SK-N-MC (cell line): ENCODE data around the gene ACTMAP.
A peak's percentile ranks its signal among the peaks of the same experiment; 100 is the strongest.
"Not testable (repeated sequence)": the region's sequence is repeated elsewhere in the genome, so short reads cannot be mapped to it uniquely, and the experiment has no call there.

Source experiments
- DNase-seq: peaks from one replicate; pipeline ENCODE4 v3.0.0-alpha.2; 2011; ENCODE audit warnings: low read depth, low spot score
- H3K27ac ChIP-seq: fragments of 200-600 bp; sonication (generic); 2 replicates; pipeline ENCODE4 v1.5.1; 2016; ENCODE audit warnings: mixed run types
- H3K36me3 ChIP-seq: fragments of 200-600 bp; sonication (generic); 2 replicates; pipeline ENCODE4 v1.6.1; 2017; ENCODE audit warnings: antibody characterized with exemption, low read length, mixed read lengths; ENCODE audit not compliant: insufficient read depth
- H3K4me3 ChIP-seq: fragments of 200-600 bp; sonication (generic); 2 replicates; pipeline ENCODE4 v1.5.1; 2016
- H3K9ac ChIP-seq: fragments of 200-600 bp; sonication (generic); 2 replicates; pipeline ENCODE4 v1.8.0; 2017; ENCODE audit warnings: mixed run types, mixed read lengths; ENCODE audit not compliant: insufficient read length
- H3K9me3 ChIP-seq: fragments of 200-600 bp; sonication (generic); 2 replicates; pipeline ENCODE4 v1.6.1; 2017; ENCODE audit warnings: low read depth, mild to moderate bottlenecking, antibody characterized with exemption, low read length, moderate library complexity, mixed read lengths
- EZH2 ChIP-seq: fragments of 200-600 bp; sonication (generic); IDR thresholded peaks from one replicate; pipeline ENCODE4 v1.6.1; 2017; ENCODE audit warnings: antibody characterized with exemption
- FOXP2 ChIP-seq: optimal IDR thresholded peaks from 2 replicates; pipeline ENCODE3; 2011; ENCODE audit warnings: mild to moderate bottlenecking, moderate library complexity; ENCODE audit not compliant: insufficient read depth; ENCODE audit errors: extremely low read length, control extremely low read depth
- POLR2AphosphoS5 ChIP-seq: IDR thresholded peaks from 2 replicates; pipeline ENCODE4 v1.6.1; 2012; ENCODE audit warnings: mild to moderate bottlenecking, low read depth, low read length, borderline replicate concordance

ACTMAP gene

DNA sequence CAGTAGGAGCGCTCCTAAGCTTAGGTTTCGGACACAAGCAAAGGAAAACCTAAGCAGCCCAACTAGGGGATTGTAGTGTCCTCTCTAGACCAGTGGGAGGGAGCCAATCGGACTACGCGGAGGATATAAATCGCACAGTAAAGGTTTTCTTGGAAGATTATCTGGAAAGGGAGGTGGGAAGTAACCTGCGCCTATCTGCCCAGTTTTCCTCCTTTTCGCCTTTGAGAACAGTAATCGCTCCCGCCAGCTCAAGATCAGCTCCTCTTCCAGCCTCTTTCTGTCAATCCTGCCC lies 27.3 kb upstream of the ACTMAP start:
- no peak for DNase-seq
- TF ChIP-seq POLR2AphosphoS5 (peak; percentile 16; the same call in 1 of the 2 replicates), EZH2 (no peak)
- Histone ChIP-seq H3K27ac (peak overlapping the region; percentile 100), H3K36me3 (no peaks in the 10 kb centered on the region), H3K9ac (peak overlapping the region; percentile 89), H3K9me3 (no peaks in the 10 kb centered on the region), H3K4me3 (peak overlapping the region; percentile 91)

DNA sequence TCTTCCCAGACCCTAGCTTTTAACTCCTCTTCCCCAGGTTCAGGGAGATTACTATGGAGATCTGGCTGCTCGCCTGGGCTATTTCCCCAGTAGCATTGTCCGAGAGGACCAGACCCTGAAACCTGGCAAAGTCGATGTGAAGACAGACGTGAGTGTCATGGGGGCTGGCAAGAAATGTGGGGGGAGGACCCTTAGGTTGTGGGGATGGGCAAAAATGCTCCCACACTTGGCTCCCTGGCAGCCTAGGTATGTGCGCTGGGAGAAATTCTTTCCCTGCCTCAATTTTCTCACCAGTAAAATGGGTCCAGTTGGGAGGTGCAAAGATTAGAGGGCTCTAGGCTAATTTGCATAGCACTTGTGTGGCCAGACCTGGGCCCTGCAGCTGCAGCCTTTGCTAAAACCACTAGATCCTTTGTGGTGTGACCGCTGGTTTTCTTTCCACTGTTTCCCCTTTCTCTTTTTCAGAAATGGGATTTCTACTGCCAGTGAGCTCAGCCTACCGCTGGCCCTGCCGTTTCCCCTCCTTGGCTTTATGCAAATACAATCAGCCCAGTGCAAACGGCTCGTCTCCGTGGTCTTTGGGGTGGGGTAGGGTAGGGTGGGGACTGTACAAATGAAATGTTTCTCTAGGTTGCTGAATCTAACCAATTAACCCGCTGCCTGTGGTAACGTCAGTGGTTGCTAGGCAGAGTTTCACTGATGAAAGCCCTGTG lies 26.8 kb upstream of the ACTMAP start:
- H3K9me3 ChIP-seq = no peaks in the 10 kb centered on the region
- H3K9ac ChIP-seq = peak overlapping the region; percentile 89
- H3K36me3 ChIP-seq = no peaks in the 10 kb centered on the region
- TF ChIP-seq FOXP2 (no peak), POLR2AphosphoS5 (no peak), EZH2 (no peak)
- H3K27ac ChIP-seq = peak overlapping the region; percentile 100
- peak overlapping the region; percentile 91 for H3K4me3 ChIP-seq
- peak; percentile 87 for DNase-seq

DNA sequence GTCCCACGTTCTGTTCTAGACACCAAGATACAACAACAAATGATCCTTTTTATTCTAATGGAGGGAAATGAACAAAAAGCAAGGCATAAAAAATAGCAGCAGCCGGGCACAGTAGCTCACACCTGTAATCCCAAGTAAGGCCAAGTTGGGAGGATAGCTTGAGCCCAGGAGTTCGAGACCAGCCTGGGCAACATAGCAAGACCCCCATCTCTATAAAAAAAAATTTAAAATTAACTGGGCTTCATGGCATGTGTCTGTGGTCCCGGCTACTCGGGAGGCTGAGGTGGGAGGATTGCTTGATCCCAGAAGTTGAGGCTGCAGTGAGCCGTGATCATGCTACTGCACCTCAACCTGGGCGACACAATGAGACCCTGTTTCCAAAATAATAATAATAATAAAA lies 26.1 kb upstream of the ACTMAP start:
- no peak for DNase-seq
- H3K27ac ChIP-seq = peak overlapping the region; percentile 100; the same call in 1 of the 2 replicates
- H3K4me3 ChIP-seq = no peak overlapping the region
- H3K9me3 ChIP-seq = no peaks in the 10 kb centered on the region
- TF ChIP-seq EZH2 (no peak), POLR2AphosphoS5 (no peak)
- no peak overlapping the region for H3K9ac ChIP-seq
- H3K36me3 ChIP-seq = no peaks in the 10 kb centered on the region

DNA sequence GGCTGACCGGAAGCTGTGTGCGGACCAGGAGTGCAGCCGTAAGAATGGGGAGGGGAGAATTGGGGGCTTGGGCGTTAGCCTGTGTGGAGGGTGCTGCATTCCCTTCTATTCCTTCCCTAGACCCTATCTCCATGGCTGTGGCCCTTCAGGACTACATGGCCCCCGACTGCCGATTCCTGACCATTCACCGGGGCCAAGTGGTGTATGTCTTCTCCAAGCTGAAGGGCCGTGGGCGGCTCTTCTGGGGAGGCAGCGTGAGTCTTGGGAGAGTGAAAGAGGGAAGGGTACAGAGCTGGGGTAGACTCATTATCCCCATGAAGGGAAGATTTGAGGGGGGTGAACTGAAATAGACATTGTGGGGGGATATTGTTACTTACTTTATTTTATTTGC lies 25.4 kb upstream of the ACTMAP start:
- no peak for DNase-seq
- Histone ChIP-seq H3K36me3 (no peaks in the 10 kb centered on the region), H3K27ac (no peak overlapping the region), H3K9me3 (no peaks in the 10 kb centered on the region), H3K4me3 (no peak overlapping the region), H3K9ac (no peak overlapping the region)
- no peak for TF ChIP-seq FOXP2
- TF ChIP-seq EZH2 = no peak
- no peak for TF ChIP-seq POLR2AphosphoS5

DNA sequence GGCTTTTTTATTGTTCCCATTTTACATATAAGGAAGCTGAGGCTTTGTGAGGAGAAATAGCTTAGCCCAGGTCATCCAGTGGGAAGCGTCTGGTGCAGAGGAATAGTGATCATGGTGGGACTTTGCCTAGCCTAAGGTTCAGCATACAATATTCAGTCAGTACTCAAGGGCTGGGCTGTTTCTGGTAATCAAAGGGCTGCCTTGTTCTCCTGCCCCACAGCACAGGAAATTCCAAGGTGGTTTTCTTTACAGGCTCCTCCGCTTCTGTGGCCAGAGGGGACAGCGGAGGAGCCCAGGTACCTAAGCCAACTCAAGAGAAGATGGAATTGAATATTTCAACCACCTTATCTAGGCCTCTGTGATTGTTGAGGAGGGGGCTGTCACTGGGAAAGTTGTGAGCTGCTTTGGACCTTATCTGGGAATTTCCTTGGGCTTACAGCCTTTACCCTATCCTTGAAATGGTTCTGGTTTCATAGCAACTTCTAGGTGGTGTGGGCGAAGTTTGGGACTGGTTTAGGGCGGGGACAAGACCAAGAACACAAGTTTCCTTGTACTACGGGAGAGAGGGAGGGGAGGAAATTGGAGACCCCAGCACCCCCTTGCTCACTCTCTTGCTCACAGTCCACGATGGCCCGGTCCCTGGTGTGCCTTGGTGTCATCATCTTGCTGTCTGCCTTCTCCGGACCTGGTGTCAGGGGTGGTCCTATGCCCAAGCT lies 24.8 kb upstream of the ACTMAP start, which contains the start of gene MIA:
TSS of gene MIA (plus strand) at position 606 of the 716 bp plus-strand sequence. CDS start at position 628, 22 bp downstream.
- H3K36me3 ChIP-seq = no peaks in the 10 kb centered on the region
- no peaks in the 10 kb centered on the region for H3K9me3 ChIP-seq
- no peak within 1 kb of the TSS for H3K9ac ChIP-seq
- H3K4me3 ChIP-seq = no peak within 1 kb of the TSS
- TF ChIP-seq FOXP2 = no peak
- no peak for TF ChIP-seq EZH2
- TF ChIP-seq POLR2AphosphoS5 = no peak
- DNase-seq = no peak
- H3K27ac ChIP-seq = no peak within 1 kb of the TSS

DNA sequence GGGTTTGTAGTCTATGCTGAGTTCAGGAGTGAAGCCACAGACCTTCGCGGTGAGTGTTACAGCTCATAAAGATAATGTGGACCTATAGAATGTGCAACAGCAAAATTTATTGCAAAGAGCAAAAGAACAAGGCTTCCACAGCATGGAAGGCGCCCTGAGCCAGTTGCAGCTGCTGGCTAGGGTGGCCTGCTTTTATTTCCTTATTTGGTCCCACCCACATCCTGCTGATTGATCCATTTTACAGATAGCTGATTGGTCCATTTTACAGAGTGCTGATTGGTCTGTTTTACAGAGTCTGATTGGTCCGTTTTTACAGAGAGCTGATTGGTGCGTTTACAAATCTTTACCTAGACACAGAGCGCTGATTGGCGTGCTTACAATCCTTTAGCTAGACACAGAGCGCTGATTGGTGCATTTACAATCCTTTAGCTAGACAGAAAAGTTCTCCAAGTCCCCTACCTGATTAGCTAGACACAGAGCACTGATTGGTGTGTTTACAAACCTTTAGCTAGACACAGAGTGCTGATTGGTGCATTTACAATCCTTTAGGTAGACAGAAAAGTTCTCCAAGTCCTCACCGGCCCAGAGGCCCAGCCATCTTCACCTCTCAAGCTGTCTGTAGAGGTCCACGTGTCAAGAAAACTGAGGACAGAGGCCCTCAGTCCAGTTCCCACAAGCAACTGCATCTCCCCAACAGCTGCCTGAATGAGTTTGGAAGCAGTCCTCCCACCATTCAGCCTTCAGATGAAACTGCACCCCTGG lies 21.0 kb upstream of the ACTMAP start:
- H3K27ac ChIP-seq = peak overlapping the region; percentile 57; the same call in 1 of the 2 replicates

DNA sequence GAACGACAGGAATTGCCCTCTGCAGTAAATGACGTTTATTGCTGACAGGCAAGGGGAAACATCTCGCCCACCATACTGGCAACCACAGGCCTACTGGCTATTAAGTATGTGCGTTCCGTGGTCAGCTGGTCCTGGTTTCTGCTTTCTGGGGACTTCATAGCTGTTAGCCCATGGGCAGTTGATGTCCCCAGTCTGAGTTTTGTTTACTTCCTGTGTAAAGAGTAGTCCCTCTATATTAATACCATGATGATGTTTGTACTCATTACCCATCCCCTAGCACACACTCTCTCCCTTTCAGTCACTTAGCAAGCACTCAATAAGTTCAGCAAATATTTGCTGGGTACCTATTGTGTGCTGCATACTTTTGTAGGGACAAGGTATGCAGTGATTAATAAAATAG lies 18.6 kb upstream of the ACTMAP start:
- Histone ChIP-seq H3K9ac (no peak overlapping the region), H3K27ac (no peak overlapping the region), H3K36me3 (peaks cover 28% of the 10 kb centered on the region), H3K4me3 (no peak overlapping the region), H3K9me3 (no peaks in the 10 kb centered on the region)
- TF ChIP-seq POLR2AphosphoS5 (no peak), FOXP2 (no peak), EZH2 (no peak)
- DNase-seq = no peak

More for the DNA sequence above, 21.0 kb upstream of the ACTMAP start:
- not testable (repeated sequence) for H3K9me3 ChIP-seq, DNase-seq, H3K36me3 ChIP-seq, H3K4me3 ChIP-seq, H3K9ac ChIP-seq

DNA sequence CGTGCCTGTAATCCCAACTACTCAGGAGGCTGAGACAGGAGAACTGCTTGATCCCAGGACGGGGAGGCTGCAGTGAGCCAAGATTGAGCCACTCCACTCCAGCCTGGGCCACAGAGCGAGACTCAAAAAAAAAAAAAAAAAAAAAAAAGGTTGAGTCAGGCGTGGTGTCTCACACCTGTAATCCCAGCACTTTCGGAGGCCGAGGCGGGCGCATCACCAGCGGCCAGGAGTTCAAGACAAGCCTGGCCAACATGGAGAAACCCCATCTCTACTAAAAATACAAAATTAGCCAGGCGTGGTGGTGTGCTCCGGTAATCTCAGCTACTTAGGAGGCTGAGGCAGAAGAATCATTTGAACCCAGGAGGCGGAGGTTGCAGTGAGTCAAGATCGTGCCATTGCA lies 16.1 kb upstream of the ACTMAP start:
- peaks cover 53% of the 10 kb centered on the region for H3K36me3 ChIP-seq
- not testable (repeated sequence) for H3K9ac ChIP-seq
- TF ChIP-seq POLR2AphosphoS5 = 0 out of 2 replicates have a peak, but pooled peaks have one; percentile 22

More for the DNA sequence above, 16.1 kb upstream of the ACTMAP start:
- H3K4me3 ChIP-seq, H3K9me3 ChIP-seq, H3K27ac ChIP-seq, DNase-seq: not testable (repeated sequence)
